KOPT-K1 (cell line): ENCODE data around the gene SNCAIP.

Experiments
- H3K27ac ChIP-seq: fragments of 200-600 bp; sonication (generic); 2 replicates; pipeline ENCODE4 v1.5.1; 2016; ENCODE audit warnings: antibody characterized with exemption, mild to moderate bottlenecking, low read depth, low read length; ENCODE audit not compliant: poor library complexity, severe bottlenecking
- H3K36me3 ChIP-seq: fragments of 200-600 bp; sonication (generic); 2 replicates; pipeline ENCODE4 v1.5.1; 2017; ENCODE audit warnings: antibody characterized with exemption, mild to moderate bottlenecking, low read length, moderate library complexity; ENCODE audit not compliant: insufficient read depth
- H3K9me3 ChIP-seq: fragments of 200-600 bp; sonication (generic); 2 replicates; pipeline ENCODE4 v1.5.1; 2017; ENCODE audit warnings: antibody characterized with exemption, low read length, mild to moderate bottlenecking; ENCODE audit not compliant: insufficient read depth, poor library complexity, severe bottlenecking

Gene SNCAIP

GRCh38 chr5:122390694-122391093 lies 78.7 kb downstream of the SNCAIP start:
- Histone ChIP-seq H3K36me3 (no peaks in the 10 kb centered on the region), H3K27ac (no peak overlapping the region), H3K9me3 (no peaks in the 10 kb centered on the region)

DNA sequence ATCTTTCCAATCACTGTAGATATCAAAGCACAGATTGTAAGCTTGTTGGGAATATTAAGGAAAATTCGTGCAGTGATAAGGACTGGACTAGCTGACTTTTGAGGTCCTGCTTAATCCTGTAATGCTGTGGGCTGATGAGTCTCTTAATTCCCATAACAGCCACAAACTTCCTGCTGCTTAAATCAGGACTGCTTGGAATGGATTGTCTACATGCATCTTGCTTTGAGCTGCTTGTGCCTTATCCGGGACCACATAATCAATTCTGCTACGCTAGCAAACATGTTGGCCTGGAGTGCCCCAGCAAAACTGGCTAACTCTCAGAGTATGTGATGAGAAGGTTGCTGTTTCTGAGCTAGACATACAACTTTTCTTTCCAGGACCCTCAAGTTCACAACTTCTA lies 79.6 kb downstream of the SNCAIP start:
- Histone ChIP-seq H3K36me3 (no peaks in the 10 kb centered on the region), H3K9me3 (no peaks in the 10 kb centered on the region), H3K27ac (no peak overlapping the region)

DNA sequence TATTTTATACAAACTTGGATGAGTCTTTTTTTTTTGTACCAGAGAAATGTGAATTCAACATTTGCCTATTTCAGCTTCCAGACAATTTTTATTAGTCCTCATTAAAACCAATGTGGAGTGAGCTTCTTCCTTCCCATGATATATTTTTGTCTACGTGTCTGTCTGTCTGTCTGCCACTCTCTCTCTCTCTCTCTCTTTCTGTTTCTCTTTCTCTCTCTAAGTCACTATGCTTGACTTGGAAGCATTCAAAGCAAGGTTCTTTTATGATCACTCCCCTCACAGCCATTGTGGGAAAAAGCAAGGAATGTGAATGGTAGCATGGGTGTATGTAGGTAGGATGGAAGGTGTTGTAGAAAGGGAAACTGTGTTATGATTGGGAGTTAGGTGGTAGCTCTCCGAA lies 80.2 kb downstream of the SNCAIP start:
- no peaks in the 10 kb centered on the region for H3K36me3 ChIP-seq
- no peak overlapping the region for H3K27ac ChIP-seq
- H3K9me3 ChIP-seq: no peaks in the 10 kb centered on the region

GRCh38 chr5:122392824-122393223 lies 80.8 kb downstream of the SNCAIP start:
- Histone ChIP-seq H3K36me3 (no peaks in the 10 kb centered on the region), H3K27ac (no peak overlapping the region), H3K9me3 (no peaks in the 10 kb centered on the region)

DNA sequence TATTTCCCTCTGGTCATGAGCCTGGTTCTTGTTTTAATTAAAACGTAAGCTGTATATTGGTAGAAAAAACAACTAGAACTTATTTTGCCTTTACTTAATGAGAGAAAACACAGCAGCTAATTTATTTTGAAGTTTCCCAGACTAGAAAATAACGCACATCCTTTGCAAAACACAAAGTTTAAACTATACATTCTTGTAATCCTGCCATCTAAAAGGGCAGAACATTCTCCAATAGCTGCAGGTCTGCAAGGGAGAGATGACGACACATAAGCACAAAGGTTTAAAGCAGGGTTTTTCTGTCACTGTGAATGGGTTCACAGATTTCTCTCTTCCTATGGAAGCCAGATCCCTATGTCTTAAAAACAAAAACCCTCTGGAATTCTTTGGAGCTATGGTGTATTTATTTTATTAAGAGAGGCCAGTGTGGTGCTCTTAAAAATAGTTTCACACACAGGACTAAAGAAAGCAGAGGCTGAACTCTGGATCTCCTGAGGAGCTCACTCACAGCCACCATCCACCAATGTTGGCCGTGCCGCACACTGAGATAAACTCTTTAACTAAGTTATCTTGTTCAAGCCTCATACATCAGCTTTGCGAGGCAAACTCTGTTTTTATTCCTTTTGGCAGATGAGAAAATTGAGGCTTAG lies 82.4 kb downstream of the SNCAIP start:
- Histone ChIP-seq H3K36me3 (no peaks in the 10 kb centered on the region), H3K27ac (no peak overlapping the region), H3K9me3 (no peaks in the 10 kb centered on the region)

- Histone ChIP-seq H3K27ac (no peak overlapping the region), H3K36me3 (no peaks in the 10 kb centered on the region), H3K9me3 (no peaks in the 10 kb centered on the region)
Observed at GRCh38 chr5:122398016-122398415, 86.0 kb downstream of the SNCAIP start.

- H3K9me3 ChIP-seq: no peaks in the 10 kb centered on the region
- no peaks in the 10 kb centered on the region for H3K36me3 ChIP-seq
- H3K27ac ChIP-seq: no peak overlapping the region
Observed at GRCh38 chr5:122400341-122400740, 88.3 kb downstream of the SNCAIP start.

DNA sequence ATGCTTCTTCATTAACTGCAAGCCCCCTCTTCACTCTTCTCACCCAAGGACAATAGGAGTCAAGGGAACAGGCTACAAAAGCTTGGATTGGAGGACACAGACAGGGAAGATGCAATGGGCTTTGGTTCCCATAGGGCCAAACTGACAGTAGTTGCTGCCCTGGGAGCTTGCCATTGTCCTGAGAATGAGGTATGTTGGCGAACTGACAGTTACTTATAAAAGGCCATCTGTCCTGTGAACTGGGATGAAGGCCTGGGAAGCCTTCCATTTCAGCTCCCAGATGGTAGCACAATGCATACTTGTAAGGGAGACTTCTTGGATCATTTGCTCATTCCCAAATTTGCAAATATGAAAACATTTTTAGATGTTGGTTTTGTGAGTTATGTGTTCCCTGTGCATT lies 88.9 kb downstream of the SNCAIP start:
- H3K36me3 ChIP-seq: no peaks in the 10 kb centered on the region
- H3K27ac ChIP-seq: no peak overlapping the region
- H3K9me3 ChIP-seq: no peaks in the 10 kb centered on the region

DNA sequence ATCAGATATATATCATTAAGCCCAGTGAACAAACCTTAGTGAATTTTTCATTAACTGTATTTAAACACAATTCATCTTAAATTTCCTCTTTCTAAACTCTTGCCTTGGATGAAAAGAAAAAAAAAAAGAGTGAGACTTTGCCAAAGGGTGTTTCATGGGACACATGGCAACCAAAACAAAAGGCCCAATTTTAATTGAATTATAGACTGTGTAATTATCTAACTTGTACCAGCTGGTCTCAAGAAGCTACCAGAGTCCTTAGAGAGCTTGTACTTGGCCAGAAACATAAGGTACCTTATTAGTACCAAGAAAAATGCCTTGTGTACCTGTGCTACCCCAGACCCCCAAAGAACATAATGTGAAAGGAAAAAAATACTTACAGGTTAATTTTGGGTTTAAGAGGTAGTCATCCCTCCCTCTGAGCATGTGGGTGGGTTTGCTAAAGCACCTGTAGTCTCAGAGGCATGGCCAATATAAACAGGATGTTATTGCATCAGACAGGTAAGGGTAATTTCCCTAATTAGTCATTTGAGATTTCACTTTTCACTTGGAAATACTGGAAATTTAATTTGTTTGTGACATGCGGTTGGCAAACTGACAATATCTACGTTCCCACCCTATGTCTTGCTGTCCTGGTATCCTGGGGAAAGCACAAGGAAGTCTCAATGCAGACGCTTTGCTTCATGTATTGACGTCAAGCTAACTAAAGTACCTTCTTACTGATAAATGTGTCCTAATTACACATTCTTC lies 90.1 kb downstream of the SNCAIP start:
- Histone ChIP-seq H3K36me3 (no peaks in the 10 kb centered on the region), H3K9me3 (no peaks in the 10 kb centered on the region), H3K27ac (no peak overlapping the region)

- H3K36me3 ChIP-seq: no peaks in the 10 kb centered on the region
- H3K27ac ChIP-seq: no peak overlapping the region
- no peaks in the 10 kb centered on the region for H3K9me3 ChIP-seq
Observed at GRCh38 chr5:122402955-122403685, 91.1 kb downstream of the SNCAIP start.

- Histone ChIP-seq H3K36me3 (no peaks in the 10 kb centered on the region), H3K27ac (no peak overlapping the region), H3K9me3 (no peaks in the 10 kb centered on the region)
Observed at GRCh38 chr5:122404018-122404417, 92.0 kb downstream of the SNCAIP start.

GRCh38 chr5:122404653-122405362 lies 92.8 kb downstream of the SNCAIP start:
- no peaks in the 10 kb centered on the region for H3K36me3 ChIP-seq
- no peak overlapping the region for H3K27ac ChIP-seq
- no peaks in the 10 kb centered on the region for H3K9me3 ChIP-seq

- no peaks in the 10 kb centered on the region for H3K9me3 ChIP-seq
- H3K27ac ChIP-seq: no peak overlapping the region
- H3K36me3 ChIP-seq: no peaks in the 10 kb centered on the region
Observed at GRCh38 chr5:122405751-122406150, 93.7 kb downstream of the SNCAIP start.

- Histone ChIP-seq H3K9me3 (no peaks in the 10 kb centered on the region), H3K27ac (no peak overlapping the region), H3K36me3 (no peaks in the 10 kb centered on the region)
Observed at GRCh38 chr5:122406181-122406580, 94.1 kb downstream of the SNCAIP start.

DNA sequence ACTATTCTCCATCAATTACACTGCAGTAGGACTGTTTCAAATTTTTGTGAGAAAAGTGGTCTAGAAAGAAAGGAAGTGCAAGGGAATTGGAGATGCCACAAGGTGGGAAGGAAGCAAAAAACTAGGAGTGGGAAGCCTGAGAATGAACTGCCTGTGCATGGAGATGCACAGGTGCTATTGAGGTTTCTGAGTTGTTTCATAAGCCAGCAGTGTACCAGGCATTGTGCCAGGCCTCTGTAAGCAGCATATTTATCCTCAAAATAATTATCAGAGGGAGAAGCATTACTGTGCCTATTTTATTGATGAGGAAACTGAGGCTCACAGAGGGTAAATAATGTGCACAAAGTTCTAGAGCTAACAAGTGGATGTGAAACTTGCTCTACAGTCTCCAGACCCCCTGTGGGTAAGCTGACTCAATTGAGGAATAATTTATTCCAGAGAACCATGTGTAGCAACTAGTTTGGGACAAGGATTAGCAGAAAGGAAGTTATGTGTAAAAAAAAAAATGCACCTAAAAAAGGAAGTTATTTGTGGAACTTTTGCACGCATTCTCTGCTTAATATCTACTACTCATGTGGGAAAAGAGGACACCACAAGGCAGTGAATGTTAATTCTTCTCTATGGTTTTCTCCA lies 96.7 kb downstream of the SNCAIP start:
- Histone ChIP-seq H3K36me3 (no peaks in the 10 kb centered on the region), H3K27ac (no peak overlapping the region)

More for the DNA sequence above, 96.7 kb downstream of the SNCAIP start:
- no peaks in the 10 kb centered on the region for H3K9me3 ChIP-seq
